Urothelium cell line (cell line): ENCODE data around the gene PHGDH.

Experiments used
- DNase-seq: peaks from one replicate; pipeline ENCODE4 v3.0.0; 2011; ENCODE audit warnings: low spot score, mixed read lengths
- FAIRE-seq: peaks from 2 replicates; lab custom pipeline; 2011; peaks lifted over from hg19 to GRCh38; lab: Jason Lieb, UNC

Gene PHGDH

DNA sequence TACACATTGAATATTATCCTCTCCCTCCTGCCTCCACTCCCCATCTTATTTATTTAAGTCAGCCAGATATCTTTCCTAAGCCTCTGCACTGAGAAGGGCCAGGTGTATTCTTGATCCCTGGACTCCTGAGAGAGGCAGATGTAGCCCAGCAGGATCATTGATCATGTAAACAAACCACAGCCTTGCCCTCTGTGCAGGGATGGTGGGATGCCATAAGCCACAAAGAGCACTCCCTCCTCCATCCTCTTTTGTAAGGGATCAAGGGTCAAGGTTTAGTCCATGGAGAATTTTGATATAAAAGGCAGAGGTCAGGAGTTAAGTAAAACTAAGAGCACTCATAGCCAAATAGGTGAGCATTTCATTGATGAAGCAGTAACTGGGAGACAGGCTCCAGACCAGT is 17.3 kb downstream of the PHGDH start:
- FAIRE-seq (no peak), DNase-seq (no peak)

DNA sequence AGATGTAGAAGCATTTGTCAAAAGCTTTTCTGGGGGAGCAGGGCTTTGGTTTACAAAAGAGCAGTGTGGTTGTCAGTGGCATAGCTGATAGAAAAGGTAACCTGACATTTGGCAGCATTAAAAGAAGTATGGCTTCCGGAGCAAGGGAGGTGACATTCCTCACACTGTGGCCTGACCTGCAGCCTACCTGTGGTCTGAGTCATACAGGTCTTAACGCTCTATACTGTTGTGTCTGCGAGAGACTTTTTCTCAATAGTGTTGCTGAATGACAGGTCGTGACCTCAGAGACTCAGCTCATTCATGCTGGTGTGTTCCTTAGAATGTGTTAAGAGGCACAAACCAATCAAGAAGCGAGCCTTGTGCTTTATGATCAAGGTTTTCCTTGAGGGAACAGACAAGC is 19.3 kb downstream of the PHGDH start:
- DNase-seq (peak; percentile 43), FAIRE-seq (no peak)

DNA sequence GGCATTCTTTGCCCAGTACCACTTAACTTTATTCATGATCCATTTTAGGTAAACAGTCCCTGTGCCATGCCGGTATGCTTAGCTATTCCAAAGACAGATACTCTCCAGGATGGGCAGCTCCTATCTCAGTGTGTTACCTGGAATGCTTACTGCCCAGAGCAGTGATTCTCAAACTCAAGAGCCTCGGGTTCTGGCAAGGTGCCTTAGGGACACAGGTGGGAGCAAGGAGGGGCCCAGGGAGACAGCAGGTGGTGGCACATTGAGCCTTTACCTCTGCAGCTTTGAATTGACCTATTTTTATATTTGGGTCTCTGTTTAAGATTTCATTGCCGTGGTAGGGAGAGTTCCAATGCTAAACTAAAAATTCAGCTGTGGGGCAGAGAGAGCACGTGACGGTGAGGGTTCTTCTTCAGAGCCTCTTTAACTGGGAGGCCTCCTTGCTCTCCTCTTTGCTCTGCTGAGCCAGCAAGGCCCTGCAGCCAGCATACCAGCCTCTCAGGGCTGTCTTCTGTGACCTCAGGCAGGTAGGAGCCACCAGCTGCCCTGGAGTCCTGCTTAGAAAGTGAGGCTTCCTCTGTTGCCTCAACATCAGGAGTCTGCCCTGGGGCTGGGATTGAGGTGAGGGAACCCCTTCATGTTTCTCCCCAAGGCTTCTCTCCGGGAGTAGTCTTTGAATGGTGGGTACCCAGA is 20.2 kb downstream of the PHGDH start:
- no peak for FAIRE-seq
- DNase-seq = no peak

DNA sequence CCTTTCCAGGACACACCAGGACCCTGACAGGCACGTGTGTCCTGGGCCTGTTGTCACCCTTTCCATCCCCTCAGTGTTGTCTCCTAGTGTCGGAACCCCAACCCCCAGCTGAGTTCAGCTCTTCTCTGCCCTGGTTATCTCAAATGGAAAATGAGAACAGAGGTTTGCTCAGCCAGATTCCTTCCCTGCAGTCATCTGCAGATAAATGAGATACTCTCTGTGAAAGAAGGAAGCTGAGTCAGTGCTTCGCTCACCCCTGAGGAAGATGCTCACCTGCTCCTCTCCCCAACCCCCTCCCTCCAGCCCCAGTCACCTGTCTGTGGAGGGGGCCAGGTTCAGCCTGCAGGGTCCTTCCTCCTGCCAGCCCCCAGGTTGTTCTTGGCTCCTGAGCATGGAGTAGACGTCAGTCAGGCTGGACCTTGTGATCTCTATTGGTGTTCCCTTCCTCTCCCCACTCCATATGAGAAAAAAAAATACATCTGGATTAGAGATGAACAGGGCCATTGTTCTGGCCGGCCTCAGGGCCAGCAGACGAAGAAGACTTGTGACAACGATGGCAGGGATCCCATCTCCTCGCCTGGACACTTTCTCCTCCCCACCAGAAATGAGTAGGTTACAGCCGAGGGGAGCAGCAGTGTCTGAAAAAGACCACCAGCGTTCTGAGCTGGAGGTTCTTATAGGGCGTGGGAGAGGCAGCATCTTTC is 20.9 kb downstream of the PHGDH start:
- DNase-seq (no peak), FAIRE-seq (no peak)

DNA sequence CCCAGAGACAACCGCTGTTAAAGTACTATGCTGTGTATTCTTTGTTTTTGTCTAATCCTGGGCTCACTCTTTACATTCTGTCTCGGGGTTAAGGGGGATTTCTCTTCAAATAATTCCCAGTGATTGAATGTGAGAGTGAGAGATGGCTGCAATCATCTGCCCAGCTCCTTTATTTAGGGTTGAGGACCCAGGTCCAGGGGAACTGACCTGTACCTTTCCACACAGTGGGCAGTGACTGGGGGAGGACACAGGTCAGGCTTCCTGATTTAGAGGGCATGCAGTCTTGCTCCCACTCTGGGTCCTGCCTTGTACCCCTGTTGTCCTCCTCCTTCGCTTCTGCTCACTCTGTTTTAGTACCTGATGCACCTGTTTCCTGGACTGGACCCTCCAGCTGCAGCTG is 22.0 kb downstream of the PHGDH start:
- no peak for FAIRE-seq

DNA sequence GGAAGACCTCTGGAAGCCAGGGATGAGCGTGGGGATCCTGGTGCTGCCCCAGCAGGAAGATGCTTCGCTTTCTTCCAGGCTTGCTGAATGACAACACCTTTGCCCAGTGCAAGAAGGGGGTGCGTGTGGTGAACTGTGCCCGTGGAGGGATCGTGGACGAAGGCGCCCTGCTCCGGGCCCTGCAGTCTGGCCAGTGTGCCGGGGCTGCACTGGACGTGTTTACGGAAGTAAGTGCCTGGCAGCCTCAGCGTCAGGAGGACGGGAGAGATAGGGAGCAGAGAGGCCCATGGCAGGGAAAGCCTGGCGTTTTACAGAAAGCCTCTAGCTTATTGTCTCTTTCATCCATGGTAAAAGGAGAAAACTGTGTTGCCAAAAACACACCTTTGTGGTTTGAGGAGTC is 23.5 kb downstream of the PHGDH start:
- DNase-seq (no peak), FAIRE-seq (no peak)

More for the DNA sequence above, 22.0 kb downstream of the PHGDH start:
- no peak for DNase-seq

DNA sequence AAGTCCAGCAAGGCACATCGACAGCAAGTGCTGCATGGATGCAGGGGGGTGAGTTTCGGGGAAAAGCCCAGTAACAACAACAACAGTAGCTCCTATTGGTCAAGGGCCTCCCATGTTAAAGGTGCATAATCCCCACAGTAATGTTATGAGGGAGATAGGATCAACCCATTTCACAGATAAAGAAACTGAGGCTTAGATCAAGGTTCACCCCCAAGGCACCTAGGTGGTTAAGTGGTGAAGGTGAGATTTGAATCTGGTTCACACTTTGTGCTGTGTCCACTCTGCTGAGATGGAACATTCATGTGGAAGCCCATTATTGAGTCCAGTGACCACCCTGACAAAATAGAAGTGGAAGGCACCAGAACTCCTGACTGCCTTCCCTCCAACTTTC is 24.9 kb downstream of the PHGDH start:
- DNase-seq (no peak), FAIRE-seq (no peak)

DNA sequence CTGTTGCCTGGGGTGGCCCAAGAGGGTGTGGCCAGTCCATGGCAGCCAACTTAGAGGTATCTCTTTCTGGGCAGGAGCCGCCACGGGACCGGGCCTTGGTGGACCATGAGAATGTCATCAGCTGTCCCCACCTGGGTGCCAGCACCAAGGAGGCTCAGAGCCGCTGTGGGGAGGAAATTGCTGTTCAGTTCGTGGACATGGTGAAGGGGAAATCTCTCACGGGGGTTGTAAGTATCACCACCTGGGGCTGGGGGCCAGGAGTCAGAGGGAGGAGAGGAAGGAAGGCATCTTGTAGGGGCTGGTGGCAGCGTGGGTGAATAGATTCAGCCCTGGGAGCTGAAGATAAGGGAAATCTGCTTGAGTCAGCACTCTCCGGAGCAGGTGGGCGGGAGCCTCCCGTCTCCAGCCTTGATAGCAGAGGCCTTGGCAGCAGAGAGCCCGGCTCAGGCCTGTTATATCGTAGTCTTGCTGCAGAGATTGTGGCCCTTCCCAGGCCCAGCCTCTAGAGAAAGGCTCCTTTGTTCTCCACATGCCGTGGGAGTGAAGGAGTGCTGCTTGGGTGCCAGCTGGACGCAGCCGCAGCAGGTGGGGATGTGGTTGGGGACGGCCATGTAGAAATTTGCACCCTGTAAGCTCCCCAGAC is 25.4 kb downstream of the PHGDH start:
- DNase-seq (peak; percentile 78), FAIRE-seq (no peak)

DNA sequence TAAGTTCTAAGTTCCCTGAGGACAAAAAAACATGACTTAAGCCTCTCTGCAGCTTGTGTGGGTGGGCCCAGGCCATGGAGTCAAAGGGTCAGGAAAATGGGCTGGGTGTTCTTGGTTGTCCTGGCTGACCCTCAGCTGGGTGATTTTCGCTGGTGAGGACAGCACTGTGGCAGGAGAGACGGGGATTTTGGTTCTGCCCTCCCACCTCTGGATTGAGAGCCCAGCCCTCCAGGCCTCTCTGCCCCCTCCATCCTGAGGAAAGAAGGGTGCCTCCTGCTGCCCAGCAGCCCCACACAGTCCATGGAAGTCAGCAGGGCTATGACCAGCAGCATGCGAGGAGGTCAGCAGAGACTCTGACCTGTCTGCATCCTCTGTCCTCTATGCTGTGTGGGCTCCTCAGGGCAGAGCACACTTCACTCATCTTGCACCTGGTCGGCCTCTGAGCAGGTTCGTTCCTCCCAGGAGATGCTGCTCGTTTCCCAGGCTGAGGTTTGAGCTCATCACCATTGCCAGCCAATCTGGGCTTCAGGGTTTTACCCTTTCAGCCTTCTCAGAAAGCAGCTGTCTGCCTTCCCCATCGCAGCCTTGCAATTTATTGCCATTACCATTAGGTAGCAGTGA is 26.5 kb downstream of the PHGDH start:
- FAIRE-seq = no peak
- no peak for DNase-seq

DNA sequence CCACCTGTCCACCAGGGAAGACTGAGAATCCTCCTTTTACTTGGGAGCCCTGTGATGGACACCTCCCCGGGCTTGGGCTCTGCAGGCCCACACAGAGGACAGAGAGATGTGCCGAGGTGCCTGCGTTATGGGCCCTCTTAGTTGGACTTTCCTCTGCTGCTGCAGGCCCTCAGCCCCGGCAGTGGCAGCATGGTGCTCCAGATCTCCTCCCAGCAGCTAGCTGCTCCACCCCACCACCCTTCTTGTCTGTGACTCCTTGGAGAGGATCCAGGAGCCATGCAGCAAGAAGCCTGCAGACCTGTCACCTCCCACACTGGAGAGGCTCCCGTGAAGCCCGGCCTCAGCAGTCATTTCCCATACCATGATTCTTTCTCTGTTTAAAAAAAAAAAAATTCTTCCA is 27.4 kb downstream of the PHGDH start:
- FAIRE-seq = no peak

DNA sequence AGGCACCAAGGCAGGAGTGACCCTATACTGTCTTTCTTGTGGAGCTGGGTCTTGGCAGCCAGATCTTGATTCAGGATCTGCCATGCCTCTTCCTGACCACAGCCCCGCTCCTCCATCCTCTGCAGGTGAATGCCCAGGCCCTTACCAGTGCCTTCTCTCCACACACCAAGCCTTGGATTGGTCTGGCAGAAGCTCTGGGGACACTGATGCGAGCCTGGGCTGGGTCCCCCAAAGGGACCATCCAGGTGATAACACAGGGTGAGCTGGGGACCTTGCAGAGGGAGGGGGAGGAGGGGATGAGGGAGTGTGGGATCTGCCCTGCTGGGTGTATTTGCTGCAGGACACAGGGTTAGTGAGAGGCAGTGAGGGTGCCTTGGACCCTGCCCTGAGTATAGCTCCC is 28.5 kb downstream of the PHGDH start:
- FAIRE-seq (no peak), DNase-seq (no peak)

More for the DNA sequence above, 27.4 kb downstream of the PHGDH start:
- no peak for DNase-seq

DNA sequence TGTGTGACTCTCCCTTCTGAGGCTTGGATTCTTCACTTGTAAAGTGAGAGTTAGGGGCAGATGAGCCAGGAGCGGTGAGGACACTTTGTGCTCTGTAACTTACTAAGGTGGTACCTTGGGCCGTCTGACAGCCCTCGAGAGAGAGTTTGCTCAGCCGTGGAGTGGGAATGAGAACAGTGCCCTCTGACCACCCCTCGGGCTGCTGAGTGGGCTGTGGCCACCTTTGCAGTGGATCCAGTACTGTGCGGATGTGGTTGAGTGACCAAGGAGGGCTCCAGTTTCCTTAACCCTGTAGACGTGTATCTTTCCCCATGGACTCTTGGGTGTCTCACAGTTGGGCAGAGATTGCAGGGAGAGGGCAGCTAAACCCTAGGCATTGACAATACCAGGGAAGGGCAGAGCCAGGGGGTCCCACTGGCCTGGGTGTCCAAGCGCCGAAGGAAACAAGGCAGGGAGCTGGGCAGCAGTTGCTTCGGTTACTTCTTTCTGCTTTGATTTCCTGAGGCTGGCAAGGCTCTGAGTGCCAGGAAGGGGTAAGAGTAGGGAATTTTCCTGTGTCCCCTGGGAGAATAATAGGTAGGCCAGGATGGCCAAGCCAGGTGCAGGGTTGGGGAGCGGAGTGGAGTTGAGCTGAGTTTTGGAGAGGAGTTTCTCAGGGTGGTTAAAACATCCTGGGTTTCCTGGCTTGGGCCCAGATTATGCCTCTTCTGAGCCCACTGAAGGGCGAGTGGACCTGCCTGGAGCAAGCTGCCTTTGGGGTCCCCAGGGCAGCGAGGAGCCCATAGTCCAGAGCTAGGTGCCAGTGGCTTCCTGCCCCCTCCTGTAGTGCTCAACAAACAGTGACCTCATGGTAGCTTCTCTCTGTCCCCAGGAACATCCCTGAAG is 29.4 kb downstream of the PHGDH start:
- DNase-seq (no peak), FAIRE-seq (no peak)

DNA sequence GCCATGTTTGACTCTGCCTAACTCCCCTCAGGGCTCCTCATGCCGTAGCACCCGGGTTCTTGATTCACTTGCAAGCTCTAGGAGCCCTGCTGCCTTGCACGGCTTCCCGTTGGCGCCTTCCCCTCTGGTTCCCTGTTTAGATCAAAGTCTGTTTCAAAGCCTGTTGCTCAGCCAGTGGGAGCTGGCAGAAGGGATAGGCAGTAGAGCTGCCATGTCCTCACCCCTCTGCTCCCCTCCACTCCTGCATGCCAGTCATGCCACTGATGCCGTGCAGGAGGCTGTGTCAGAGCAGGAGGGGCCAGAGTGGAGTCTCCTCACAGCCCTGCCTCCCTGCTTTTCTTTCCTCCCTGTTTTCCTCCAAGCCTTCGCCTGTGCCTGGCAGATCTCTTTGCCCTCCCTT is 30.5 kb downstream of the PHGDH start:
- FAIRE-seq (no peak), DNase-seq (no peak)

DNA sequence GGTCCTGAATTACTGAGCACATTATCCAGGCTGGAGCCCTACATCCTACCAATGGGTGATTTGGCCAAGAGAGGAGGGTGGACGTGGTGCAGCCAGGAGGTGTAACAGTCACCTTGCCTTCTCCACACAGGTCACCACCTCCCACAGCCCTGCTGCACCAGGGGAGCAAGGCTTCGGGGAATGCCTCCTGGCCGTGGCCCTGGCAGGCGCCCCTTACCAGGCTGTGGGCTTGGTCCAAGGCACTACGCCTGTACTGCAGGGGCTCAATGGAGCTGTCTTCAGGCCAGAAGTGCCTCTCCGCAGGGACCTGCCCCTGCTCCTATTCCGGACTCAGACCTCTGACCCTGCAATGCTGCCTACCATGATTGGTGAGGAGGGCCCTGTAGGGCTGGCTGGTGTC is 30.9 kb downstream of the PHGDH start:
- DNase-seq = no peak
- FAIRE-seq = peak; percentile 42

DNA sequence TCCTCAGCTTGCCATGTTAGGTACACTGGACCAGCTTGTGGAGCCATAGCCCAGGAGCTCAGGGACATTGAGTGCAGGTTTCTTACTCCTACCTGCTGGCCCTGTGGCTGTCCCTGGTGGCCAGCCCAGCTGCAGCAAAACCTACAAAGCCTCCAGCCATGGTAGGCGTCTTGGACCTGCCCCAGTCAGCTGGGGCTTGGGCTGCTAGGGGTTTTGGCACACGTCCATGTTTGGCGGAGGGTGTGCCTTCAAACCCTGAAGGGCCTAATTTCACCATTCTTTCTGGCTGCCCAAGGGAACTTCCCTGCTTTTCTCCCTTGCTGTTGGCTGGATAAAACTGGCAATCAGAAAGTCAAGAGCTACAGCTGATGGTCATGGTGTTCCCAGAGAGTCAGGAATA is 31.6 kb downstream of the PHGDH start:
- FAIRE-seq (no peak), DNase-seq (no peak)

DNA sequence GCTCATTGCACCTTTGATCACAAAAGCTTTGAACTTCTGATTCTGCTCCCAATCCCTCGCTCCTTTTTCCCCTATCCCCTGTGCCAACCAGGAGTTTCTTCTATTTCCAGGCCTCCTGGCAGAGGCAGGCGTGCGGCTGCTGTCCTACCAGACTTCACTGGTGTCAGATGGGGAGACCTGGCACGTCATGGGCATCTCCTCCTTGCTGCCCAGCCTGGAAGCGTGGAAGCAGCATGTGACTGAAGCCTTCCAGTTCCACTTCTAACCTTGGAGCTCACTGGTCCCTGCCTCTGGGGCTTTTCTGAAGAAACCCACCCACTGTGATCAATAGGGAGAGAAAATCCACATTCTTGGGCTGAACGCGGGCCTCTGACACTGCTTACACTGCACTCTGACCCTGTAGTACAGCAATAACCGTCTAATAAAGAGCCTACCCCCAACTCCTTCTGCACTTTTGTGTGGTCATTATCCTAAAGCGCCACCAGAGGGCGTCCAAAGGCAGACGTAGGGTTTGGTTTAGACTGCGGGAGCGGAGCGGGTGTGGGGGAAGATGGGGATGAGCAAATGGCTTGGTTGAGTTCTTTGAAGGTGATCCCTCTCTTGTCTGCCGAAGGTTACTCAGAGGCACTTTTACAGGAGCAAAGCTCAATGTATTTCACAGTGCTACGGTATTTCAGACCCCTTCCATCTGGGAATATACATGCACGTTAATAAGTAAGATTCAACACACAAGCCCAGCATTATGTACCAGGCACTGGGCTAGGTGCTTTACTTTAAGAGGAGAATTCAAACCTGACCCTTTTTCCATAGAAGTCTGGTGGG is 32.3 kb downstream of the PHGDH start:
- FAIRE-seq = peak; percentile 62
- DNase-seq = peak; percentile 85

DNA sequence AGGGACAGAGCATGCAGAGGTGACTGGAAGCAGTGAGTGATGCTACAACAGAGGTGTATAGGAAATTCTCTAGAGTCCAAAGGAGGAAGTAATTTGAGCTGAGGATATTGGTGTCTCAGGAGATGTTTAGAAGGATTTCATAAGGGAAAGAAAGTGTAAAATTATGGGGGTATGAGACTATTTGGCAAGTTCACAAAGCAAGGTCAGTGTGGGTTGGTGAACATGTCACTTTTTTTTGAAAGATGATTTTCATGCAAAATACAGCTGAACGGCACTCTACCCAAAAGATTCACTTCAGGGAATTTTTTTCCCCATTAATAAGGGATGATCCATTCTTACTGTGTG is 32.8 kb downstream of the PHGDH start:
- no peak for DNase-seq
- FAIRE-seq = no peak

DNA sequence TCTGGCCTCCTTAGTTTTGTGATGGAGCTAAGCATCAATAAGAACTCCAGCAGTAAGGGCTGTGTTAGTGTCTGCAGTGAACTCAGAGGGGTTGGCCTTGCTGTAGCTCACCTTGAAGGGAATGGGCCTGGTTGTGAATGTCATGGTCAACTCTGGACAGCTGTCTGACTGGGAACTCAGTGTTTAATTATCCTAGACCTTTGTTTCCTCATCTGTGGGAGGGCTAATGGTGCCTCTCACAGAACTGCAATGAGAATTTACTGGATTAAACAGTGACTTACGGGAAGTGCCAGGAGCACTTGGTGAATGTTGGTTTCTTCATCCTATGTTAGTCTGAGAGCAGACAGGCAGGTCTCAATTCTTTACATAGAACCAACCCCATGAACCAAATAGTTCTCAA is 33.3 kb downstream of the PHGDH start:
- FAIRE-seq (no peak), DNase-seq (no peak)

DNA sequence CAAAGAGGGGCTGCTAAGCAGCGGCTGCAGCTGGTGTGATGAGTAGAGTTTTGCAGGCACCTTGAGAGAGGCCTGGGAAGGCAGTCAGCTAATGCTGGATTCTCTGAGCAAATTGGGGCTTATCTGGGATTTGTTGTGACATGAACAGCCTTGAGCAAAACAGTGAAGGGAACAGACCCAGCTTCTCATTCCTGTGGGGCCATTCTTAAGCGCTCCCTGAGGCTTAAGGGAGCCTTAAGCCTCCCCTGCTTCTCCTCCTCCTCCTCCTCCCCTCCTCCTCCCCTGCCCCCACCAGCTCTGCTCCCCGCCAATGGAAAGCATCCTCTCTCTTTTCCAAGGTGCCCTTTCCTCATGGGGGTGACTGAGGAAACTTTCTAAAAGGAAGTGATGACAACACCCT is 35.7 kb downstream of the PHGDH start:
- FAIRE-seq (no peak), DNase-seq (no peak)

DNA sequence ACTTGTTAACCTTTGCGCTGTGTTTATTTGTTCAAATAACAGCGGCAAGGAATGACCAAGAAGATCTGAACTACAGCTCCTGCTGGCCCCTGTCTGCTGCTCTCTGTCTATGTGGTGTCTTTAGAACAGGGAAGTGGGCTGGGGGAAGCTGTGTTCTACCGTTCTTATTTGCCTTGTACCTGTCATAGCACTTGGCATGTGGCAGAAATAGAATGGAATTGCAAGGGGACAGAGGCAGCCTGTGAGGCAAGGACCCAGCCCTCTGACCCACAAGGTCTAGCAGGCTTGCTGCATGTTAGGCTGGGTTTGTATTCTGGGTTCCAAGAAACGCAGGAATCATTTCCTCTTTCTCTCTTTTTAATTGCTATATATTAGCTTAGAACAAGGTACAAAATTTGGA is 36.3 kb downstream of the PHGDH start:
- FAIRE-seq = no peak
- DNase-seq = no peak
